MCF 10A (cell line): ENCODE results near the gene ALPK1. TPM values are rescaled to one million over a fixed set of nuclear protein-coding genes. Genes with fewer than 3 reads are reported as not detected.
"Not testable (repeated sequence)": the region's sequence is repeated elsewhere in the genome, so short reads cannot be mapped to it uniquely, and the experiment has no call there.

ENCODE experiments used
- BruUV-seq: library from RNA; stranded (reverse); fragments of 400-500 nt; replicated peaks from 2 replicates; lab custom pipeline; 2021; lab: Mats Ljungman, UMichigan
- CTCF ChIA-PET: fragments of 300-600 bp; sonication (Branson Sonifier 250); formaldehyde crosslinking; extraction: SDS; loops from one replicate; lab custom pipeline; 2021; ENCODE audit warnings: antibody characterized with exemption, inconsistent platforms; lab: Yijun Ruan, JAX
- POLR2A ChIA-PET: fragments of 300-600, 350-650 bp; sonication (Branson Sonifier 250); formaldehyde crosslinking; extraction: SDS; loops from one replicate; lab custom pipeline; 2020; ENCODE audit warnings: antibody characterized with exemption, inconsistent platforms; lab: Yijun Ruan, JAX
- DNase-seq: peaks from one replicate; pipeline ENCODE4 v3.0.0-alpha.2; 2018; ENCODE audit not compliant: unreplicated experiment
- H3K27ac Mint-ChIP-seq: one replicate; pipeline ENCODE4 v1.8.0; 2022; ENCODE audit warnings: mild to moderate bottlenecking, low read depth, mixed read lengths; ENCODE audit not compliant: unreplicated experiment
- H3K27me3 Mint-ChIP-seq: one replicate; pipeline ENCODE4 v1.8.0; 2022; ENCODE audit warnings: mixed read lengths; ENCODE audit not compliant: insufficient read depth, unreplicated experiment
- H3K36me3 Mint-ChIP-seq: one replicate; pipeline ENCODE4 v1.8.0; 2022; ENCODE audit warnings: mild to moderate bottlenecking, moderate library complexity, mixed read lengths; ENCODE audit not compliant: insufficient read depth, unreplicated experiment
- H3K4me1 Mint-ChIP-seq: one replicate; pipeline ENCODE4 v1.8.0; 2022; ENCODE audit warnings: mixed read lengths; ENCODE audit not compliant: insufficient read depth, unreplicated experiment
- H3K4me3 Mint-ChIP-seq: one replicate; pipeline ENCODE4 v1.8.0; 2022; ENCODE audit warnings: mild to moderate bottlenecking, moderate library complexity, mixed read lengths; ENCODE audit not compliant: unreplicated experiment
- H3K9me3 Mint-ChIP-seq: one replicate; pipeline ENCODE4 v1.8.0; 2022; ENCODE audit warnings: mixed read lengths; ENCODE audit not compliant: unreplicated experiment
- CTCF ChIP-seq: fragments of 200-600 bp; IDR thresholded peaks from one replicate; pipeline ENCODE4 v1.8.0; 2022; ENCODE audit warnings: antibody characterized with exemption, mild to moderate bottlenecking; ENCODE audit not compliant: unreplicated experiment
- intact Hi-C: fragments of 100-400 bp; cut with micrococcal nuclease; formaldehyde crosslinking; loops from 2 replicates; pipeline ENCODE4 v1.14.1; 2022
- total RNA-seq: library from RNA; stranded (reverse); gene quantifications from 2 replicates; pipeline ENCODE4 v1.2.3, GENCODE V29; 2022

Gene ALPK1
- total RNA-seq, 1 experiment from 2014 or later = 20.3 TPM

GRCh38 chr4:112436987-112437386 is 139.8 kb downstream of the ALPK1 start:
- Mint-ChIP-seq H3K4me3 (no peak overlapping the region), H3K27ac (no peak overlapping the region), H3K27me3 (no peaks in the 10 kb centered on the region), H3K9me3 (no peaks in the 10 kb centered on the region), H3K4me1 (no peaks in the 10 kb centered on the region), H3K36me3 (peaks cover 27% of the 10 kb centered on the region)
- no TSS peak for BruUV-seq
- ChIA-PET CTCF (no interaction called here), POLR2A (interaction anchor here (1.0 kb wide), 1 partner anchor 9 kb away, joined by 3 read pairs; no protein-coding TSS in a partner anchor)
- no peak for TF ChIP-seq CTCF
- intact Hi-C loops = no loop called here
- DNase-seq = no peak

GRCh38 chr4:112442226-112442625 is 145.1 kb downstream of the ALPK1 start:
- CTCF ChIA-PET = interaction anchor here (0.6 to 0.8 kb wide), 3 partner anchors 10 to 79 kb away, joined by 3 to 4 read pairs (median 3); no protein-coding TSS in a partner anchor
- BruUV-seq, POLR2A ChIA-PET, H3K4me3 Mint-ChIP-seq, H3K27ac Mint-ChIP-seq, H3K27me3 Mint-ChIP-seq, DNase-seq, H3K4me1 Mint-ChIP-seq, intact Hi-C loops: not testable (repeated sequence)
- Mint-ChIP-seq H3K36me3 (peaks cover 20% of the 10 kb centered on the region), H3K9me3 (peaks cover 26% of the 10 kb centered on the region)

GRCh38 chr4:112448306-112449132 is 151.3 kb downstream of the ALPK1 start:
- CTCF ChIA-PET = interaction anchor here (0.7 to 1.1 kb wide), 2 partner anchors 18 to 64 kb away, joined by 4 read pairs; no protein-coding TSS in a partner anchor
- no peaks in the 10 kb centered on the region for H3K4me1 Mint-ChIP-seq
- no TSS peak for BruUV-seq
- H3K27me3 Mint-ChIP-seq = no peaks in the 10 kb centered on the region
- peaks cover 26% of the 10 kb centered on the region for H3K9me3 Mint-ChIP-seq
- POLR2A ChIA-PET = no interaction called here
- DNase-seq = peak; percentile 10
- no peak overlapping the region for H3K27ac Mint-ChIP-seq
- TF ChIP-seq CTCF = no peak
- peaks cover 6% of the 10 kb centered on the region for H3K36me3 Mint-ChIP-seq
- H3K4me3 Mint-ChIP-seq = no peak overlapping the region
- intact Hi-C loops = no loop called here

GRCh38 chr4:112449708-112450107 is 152.5 kb downstream of the ALPK1 start:
- DNase-seq = no peak
- Mint-ChIP-seq H3K27ac (no peak overlapping the region), H3K4me1 (no peaks in the 10 kb centered on the region), H3K36me3 (peaks cover 6% of the 10 kb centered on the region), H3K4me3 (no peak overlapping the region), H3K9me3 (peaks cover 20% of the 10 kb centered on the region), H3K27me3 (no peaks in the 10 kb centered on the region)
- ChIA-PET CTCF (no interaction called here), POLR2A (no interaction called here)
- intact Hi-C loops = no loop called here
- no peak for TF ChIP-seq CTCF
- BruUV-seq = no TSS peak
